Panc1 (cell line): ENCODE results near the gene TTLL11.

Source experiments
- CTCF ChIP-seq: fragments of 450-650 bp; IDR thresholded peaks from 2 replicates; pipeline ENCODE4 v1.5.1; 2017; ENCODE audit warnings: mild to moderate bottlenecking
- POLR2AphosphoS5 ChIP-seq: IDR thresholded peaks from 2 replicates; pipeline ENCODE4 v1.6.1; 2012; ENCODE audit warnings: mild to moderate bottlenecking, low read depth, low read length, moderate library complexity
- REST ChIP-seq, 2 experiments: IDR thresholded peaks; 2 replicates each; pipeline ENCODE4 v1.6.1; 2011 to 2012; ENCODE audit warnings: low read depth in 2 of 2, control low read depth in 1 of 2, low read length in 1 of 2, mild to moderate bottlenecking in 1 of 2, moderate library complexity in 1 of 2; ENCODE audit not compliant: insufficient read depth in 1 of 2
- SIN3A ChIP-seq: IDR thresholded peaks from 2 replicates; pipeline ENCODE4 v1.6.1; 2012; ENCODE audit warnings: low read depth, mild to moderate bottlenecking, low read length, moderate library complexity, borderline replicate concordance; ENCODE audit not compliant: insufficient read depth
- TCF7L2 ChIP-seq: IDR thresholded peaks from 2 replicates; pipeline ENCODE4 v1.6.1; 2011; ENCODE audit warnings: mild to moderate bottlenecking, low read depth, low read length, inconsistent platforms

GRCh38 chr9:121999556-121999955, 93.6 kb downstream of the TTLL11 start:
- TF ChIP-seq CTCF (no peak), SIN3A (no peak), POLR2AphosphoS5 (no peak), REST (IDR thresholded peaks at IDR 0.05; ENCODE audit: insufficient read depth in 1 of 2, low read depth in 2 of 2, low read length in 1 of 2) (no peak), TCF7L2 (no peak)
